Colonic mucosa (tissue), 4 donors: ENCODE measurements around the gene GK. TPM values are rescaled to one million over a fixed set of nuclear protein-coding genes. Genes with fewer than 3 reads are reported as not detected.

ENCODE experiments used
- DNase-seq: peaks from one replicate; pipeline ENCODE4 v3.0.0-alpha.2; 2020
- H3K27ac ChIP-seq: fragments of 200-600 bp; one replicate; pipeline ENCODE4 v1.8.0; 2021
- H3K27me3 ChIP-seq: fragments of 200-600 bp; one replicate; pipeline ENCODE4 v1.8.0; 2021
- H3K36me3 ChIP-seq: fragments of 200-600 bp; one replicate; pipeline ENCODE4 v1.8.0; 2021
- H3K4me1 ChIP-seq: fragments of 200-600 bp; one replicate; pipeline ENCODE4 v1.8.0; 2021; ENCODE audit warnings: mild to moderate bottlenecking
- H3K4me3 ChIP-seq: fragments of 200-600 bp; one replicate; pipeline ENCODE4 v1.8.0; 2021
- H3K9ac ChIP-seq, 2 donors: one replicate each; pipeline ENCODE4 v1.7.0; 2013; ENCODE audit warnings: control low read depth in 2 of 2, low read depth in 2 of 2, low read length in 2 of 2
- H3K9me3 ChIP-seq: fragments of 200-600 bp; one replicate; pipeline ENCODE4 v1.8.0; 2021
- intact Hi-C: fragments of 100-400 bp; cut with DNase I; formaldehyde crosslinking; loops from one replicate; pipeline ENCODE4 v1.14.1; 2022
- total RNA-seq, 2 donors: library from RNA; stranded (reverse); fragmentation: NEBNext Ultra II Directional in 1 of 2; extraction: Animal tissue kit (Norgen Biotek cat#: 25700) in 1 of 2; gene quantifications; one replicate each; pipeline ENCODE4 v1.2.1, GENCODE V29; 2021
- TF ChIP-seq, protein P1 (sequence below): fragments of 200-600 bp; IDR thresholded peaks from one replicate; pipeline ENCODE4 v1.8.0; 2022; ENCODE audit warnings: antibody characterized with exemption, mild to moderate bottlenecking
- donor health status: healthy.
- donor health status: DM: no; HTN: no; CAD: no.
- donor health status: DM: no; HTN: no; CAD: no.

The GK gene
- total RNA-seq, 2 donors from 2014 or later = 23.6 to 30.0 TPM

DNA sequence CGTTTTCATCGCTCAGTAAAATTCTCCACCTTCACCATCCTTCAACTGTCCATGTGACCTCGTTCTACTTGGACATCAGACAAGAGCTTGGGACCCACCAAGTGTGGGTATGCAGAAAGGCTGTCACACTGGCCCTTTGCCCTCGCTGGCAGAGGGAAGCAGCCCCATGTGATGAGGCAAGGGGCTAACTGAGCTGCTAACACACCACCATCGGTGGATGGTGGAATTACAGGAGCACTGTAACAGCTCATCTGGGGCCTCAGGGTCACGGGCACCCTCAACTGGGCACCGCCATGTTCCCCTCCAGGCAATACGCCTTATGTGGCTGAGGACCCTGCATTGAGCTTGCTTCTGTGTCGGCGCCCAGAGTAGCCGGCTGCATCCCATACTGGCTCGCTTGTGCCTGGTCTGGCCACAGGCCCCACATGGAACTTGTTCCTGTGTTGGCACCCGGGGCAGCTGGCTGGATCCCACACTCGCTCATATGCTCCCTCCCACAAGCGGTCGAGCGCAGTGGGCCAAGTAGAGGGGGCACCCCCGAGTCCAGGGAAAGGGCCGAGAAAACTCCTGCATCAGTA, 126.3 kb downstream of the GK start:
- DNase-seq = no peak
- Histone ChIP-seq H3K27me3 (no peaks in the 10 kb centered on the region), H3K4me3 (no peak overlapping the region), H3K27ac (no peak overlapping the region), H3K4me1 (no peaks in the 10 kb centered on the region), H3K36me3 (no peaks in the 10 kb centered on the region), H3K9ac (no peak overlapping the region), H3K9me3 (no peaks in the 10 kb centered on the region)
- intact Hi-C loops = no loop called here
- TF ChIP-seq, protein P1, sequence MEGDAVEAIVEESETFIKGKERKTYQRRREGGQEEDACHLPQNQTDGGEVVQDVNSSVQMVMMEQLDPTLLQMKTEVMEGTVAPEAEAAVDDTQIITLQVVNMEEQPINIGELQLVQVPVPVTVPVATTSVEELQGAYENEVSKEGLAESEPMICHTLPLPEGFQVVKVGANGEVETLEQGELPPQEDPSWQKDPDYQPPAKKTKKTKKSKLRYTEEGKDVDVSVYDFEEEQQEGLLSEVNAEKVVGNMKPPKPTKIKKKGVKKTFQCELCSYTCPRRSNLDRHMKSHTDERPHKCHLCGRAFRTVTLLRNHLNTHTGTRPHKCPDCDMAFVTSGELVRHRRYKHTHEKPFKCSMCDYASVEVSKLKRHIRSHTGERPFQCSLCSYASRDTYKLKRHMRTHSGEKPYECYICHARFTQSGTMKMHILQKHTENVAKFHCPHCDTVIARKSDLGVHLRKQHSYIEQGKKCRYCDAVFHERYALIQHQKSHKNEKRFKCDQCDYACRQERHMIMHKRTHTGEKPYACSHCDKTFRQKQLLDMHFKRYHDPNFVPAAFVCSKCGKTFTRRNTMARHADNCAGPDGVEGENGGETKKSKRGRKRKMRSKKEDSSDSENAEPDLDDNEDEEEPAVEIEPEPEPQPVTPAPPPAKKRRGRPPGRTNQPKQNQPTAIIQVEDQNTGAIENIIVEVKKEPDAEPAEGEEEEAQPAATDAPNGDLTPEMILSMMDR = no peak

Other genes starting within 250 kb of the GK start
- gene TASL, start 75.7 kb upstream of the GK start, total RNA-seq = 1 to 10 TPM in 1 of 2 donors, under 1 TPM in 1; 0.49 to 1.1 TPM
- 10 to 100 TPM; 12.3 to 22.2 TPM for gene TAB3, start 235.8 kb downstream of the GK start, total RNA-seq